Left renal pelvis (tissue), 4 donors: ENCODE data around the gene IFT20. TPM values are rescaled to one million over a fixed set of nuclear protein-coding genes. Genes with fewer than 3 reads are reported as not detected.
"Not testable (repeated sequence)": the region's sequence is repeated elsewhere in the genome, so short reads cannot be mapped to it uniquely, and the experiment has no call there.

Source experiments
- DNase-seq, 4 donors: peaks; one replicate each; pipeline ENCODE4 v3.0.0-alpha.2; 2013; ENCODE audit warnings: low read depth in 4 of 4, low spot score in 3 of 4
- polyA plus RNA-seq, 4 donors: library from polyadenylated mRNA; unstranded; fragments of 120-200 nt; gene quantifications; one replicate each; pipeline ENCODE4 v1.2.1, GENCODE V29; 2013; ENCODE audit not compliant: insufficient read length in 4 of 4

IFT20 gene
- polyA plus RNA-seq, 4 donors: 52.8 to 67.3 (median 59.4) TPM

DNA sequence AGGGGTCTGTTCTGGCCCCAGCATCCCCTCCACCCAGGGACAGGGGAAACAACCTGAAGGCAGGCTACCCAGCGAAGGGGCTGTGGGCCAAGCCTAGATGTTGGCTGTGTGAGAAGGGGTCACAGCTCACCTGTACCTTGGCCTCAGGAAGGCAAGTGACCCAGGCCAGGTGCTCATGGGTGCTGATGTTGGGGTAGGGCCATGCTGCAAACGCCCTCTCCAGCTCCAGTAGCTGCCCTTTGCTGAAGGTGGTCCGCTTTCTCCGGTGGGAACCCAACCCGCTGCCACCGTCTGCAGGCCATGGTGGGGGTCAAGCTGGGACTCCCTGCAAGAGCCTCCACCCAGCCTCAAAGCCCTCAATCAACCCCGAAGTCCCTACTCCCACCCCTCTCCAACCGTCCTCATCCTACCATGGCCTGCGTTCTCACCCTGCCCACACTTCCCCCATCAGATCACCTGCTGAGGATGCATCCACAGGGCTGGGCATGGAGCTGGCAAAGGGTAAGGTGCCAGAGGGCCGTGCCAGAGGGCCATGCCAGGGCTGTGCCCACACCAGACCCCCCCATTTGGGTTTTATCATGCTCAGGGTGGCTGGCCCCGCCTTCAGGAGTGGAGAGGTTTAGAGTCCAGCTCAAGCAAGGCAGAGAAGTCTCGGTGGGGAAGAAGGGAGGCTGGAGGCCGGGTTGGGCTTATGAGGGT, 29.5 kb upstream of the IFT20 start, which contains the start of gene SEBOX:
SEBOX (minus strand) TSS at position 535 of the 699 bp plus-strand sequence; CDS start at position 487, 48 bp downstream.
- DNase-seq: no peak

DNA sequence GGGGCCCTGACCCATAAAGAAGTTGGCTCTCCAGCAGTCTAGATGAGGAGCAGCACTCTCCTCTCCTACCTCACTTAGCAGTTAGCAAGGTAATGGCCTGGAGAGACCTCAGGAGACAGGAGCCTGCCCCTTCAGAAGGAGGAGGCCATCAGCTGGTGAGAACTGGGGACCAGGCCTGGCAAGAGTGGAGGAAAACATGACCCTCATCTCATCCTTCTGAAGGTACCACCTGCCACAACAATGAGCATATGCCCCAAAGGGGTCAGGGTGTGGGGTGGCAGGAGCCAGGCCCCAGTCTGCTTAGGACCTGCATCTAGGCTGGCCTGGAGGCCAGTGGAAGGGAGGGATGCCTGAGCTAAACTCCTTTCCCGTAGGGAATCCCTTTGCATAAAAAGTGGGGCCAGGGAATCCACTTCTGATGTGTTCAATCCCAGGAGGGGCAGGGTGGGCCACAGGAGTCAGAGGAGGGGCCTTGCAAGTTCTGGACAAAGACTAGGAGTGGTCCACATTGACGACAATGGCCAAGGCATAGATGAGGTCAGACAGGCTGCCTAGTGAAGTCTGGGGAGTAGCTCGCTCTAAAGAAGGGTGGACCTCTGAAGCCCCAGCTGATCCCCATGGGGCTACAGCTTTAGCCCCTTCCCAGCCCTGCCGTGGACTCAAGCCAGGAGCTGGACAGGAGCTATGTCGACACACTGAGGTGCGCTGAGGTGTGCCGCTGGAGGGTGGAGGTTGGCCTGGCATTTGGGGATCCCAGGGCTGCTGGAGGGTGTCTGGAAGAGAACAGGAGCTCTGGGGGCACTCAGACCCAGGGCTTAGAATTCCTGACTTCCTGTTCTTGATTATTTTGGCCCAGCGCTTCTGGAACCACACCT, 28.7 kb upstream of the IFT20 start:
- no peak for DNase-seq

DNA sequence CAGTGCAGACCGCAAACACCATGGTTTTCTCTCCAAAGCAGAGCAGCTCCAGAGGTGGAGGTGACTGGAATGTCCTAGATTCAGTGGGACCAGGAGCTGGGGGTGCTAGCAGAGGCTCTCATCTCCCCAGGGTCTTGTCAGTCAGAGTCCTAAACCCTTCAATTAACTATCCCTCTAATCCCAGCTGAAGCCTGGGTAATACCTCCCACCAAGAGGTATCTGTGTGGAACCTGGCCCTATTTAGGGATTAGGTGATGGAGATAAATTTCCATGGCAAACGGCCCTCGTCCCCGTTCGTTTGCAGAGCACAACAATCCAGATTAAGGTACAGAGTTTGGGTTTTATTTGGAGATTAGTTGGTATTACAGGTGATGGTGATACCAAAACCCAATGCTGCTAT, 27.9 kb upstream of the IFT20 start:
- DNase-seq: no peak

DNA sequence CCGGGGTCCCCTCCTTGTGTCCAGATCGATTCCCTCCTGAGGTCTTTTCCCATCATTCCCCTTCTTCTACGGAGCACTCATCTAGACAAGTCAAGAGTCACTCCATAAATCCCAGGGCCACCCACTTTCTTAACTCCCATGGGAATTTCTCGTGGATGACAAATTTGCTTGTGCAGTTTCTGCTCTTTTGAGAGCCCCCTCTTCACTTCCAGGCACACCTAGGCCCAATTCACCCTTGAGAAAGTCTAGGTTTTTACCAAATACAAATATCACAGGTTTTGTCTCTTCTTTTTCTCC, 22.6 kb upstream of the IFT20 start:
- no peak for DNase-seq

DNA sequence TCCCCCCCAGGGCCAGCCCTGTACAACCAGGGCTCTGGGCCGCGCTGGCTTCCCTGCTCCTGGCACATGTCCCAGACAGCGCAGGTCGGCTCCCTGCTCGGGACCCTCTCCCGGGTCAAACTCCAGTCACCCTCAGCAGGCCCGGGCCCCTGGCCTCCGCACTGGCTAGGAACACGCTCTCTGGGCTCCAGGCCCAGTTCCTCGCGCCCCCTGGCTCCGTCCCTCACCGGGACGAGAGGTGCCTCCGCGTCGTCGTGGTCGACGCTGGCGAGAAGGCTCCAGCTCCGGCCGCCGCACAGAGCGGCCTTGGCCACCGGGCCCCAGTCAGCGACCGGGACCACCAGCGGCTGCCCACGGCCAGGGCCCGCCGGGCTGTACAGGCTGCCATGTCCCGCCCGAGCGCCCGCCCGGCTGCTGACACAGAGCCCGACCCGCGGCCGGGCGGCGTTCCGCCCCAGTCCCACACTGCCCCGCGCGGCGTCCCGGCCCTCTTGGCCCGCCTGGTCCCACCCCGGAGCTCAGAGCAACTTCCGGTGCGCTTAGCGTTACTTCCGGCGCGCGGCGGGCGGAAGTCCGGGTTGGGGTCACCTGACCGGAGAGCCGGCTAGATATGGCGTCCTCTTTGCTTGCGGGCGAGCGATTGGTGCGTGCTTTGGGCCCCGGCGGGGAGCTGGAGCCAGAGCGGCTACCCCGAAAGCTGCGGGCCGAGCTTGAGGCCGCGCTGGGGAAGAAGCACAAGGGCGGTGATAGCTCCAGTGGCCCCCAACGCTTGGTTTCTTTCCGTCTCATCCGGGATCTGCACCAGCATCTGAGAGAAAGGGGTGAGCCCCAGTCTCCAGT, 22.0 kb upstream of the IFT20 start, which contains the start of gene POLDIP2:
POLDIP2 (minus strand) TSS at position 467 of the 840 bp plus-strand sequence; CDS start at position 388, 79 bp downstream.
- DNase-seq: peak; percentile 83 to 91 (median 88)

DNA sequence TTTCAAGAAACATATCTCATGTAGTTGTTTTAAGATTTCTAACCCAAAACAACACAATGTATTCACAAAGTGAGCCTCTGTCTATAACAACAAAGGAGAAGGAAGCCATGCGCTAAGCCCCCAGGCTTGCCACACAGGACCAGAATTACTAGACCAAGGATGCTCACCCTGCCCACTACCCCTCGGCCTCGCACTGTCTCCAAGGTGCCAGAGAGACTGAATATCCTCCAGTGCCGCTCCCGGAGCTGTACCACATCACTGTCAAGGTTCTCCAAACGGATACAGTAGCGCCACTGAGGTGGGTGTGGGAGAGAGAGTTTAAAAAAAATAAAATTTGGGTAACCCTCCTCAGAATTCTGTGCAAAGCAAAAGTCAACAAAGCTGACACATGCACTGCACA, 15.0 kb upstream of the IFT20 start:
- DNase-seq: no peak

DNA sequence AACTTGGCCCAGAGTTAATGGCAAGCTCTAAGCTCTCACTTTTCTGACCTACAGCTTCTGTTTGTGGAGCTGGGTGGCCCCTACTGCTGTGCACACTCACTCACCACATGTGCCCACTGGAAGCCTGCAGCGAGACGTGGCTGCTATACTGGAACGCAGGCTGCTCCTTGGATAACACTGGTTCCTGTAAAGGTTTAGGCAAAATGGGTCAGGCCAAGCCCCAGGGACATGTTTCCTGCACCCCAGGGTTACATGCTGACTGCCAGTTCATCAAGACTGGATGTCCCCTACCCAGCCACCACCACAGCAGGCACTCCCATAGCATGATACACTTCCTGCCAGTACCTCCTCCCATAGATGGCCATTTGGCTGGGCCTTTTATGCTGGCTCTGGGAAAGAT, 13.7 kb upstream of the IFT20 start:
- no peak for DNase-seq

DNA sequence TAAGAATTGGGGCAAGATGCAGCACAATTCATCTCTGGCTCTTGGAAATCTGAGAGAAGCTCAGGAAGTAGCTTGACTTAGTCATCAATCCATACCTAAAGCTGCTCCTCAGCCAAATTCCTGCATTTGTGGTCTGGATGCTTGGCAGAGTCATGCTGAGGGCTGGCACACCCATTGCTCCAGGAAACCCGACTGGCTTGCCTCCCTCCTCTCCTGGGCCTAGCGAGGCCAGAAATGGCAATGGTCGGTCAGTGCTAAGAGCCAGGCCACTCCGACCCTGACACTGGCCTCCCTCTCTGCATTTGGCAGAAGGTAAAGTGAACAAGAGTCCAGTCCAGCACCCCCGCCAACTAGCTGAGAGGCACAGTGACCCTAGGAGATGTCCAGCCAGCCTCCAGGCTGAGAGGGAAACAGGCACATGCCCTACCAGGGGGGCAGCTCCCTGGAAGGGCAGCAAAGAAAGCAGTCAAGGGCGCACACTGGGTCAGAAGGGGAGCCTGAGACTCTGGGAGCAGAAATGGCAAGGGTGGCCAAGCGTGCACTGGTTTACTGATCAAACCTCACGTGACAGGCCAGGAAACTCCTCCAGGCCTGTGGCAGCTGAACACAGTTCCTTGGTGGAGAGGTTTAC, 12.1 kb upstream of the IFT20 start:
- DNase-seq: no peak

DNA sequence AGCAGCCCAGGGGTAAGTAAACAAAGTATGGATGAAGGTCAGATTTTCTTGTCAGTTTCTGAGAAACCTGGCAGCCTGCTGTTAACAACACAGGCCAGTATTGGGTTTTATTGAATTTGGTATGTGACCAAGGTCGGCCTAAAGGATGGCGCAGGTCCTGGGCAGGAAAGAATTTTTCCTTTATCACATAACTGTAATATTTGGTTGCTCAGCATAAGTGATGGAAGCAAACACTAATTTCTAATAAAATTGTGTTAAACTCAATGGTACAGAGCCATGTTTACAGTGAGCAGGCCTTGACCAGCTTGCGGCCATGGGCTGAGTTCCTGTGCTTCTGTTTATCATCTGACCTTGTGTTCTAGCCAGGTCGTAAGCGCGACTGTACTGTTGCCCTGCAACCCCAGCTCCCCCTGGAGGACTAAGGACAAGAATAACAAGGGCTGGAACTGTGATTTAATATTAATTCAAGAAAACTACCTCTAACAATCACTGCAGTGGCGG, 11.5 kb upstream of the IFT20 start:
- DNase-seq: no peak

DNA sequence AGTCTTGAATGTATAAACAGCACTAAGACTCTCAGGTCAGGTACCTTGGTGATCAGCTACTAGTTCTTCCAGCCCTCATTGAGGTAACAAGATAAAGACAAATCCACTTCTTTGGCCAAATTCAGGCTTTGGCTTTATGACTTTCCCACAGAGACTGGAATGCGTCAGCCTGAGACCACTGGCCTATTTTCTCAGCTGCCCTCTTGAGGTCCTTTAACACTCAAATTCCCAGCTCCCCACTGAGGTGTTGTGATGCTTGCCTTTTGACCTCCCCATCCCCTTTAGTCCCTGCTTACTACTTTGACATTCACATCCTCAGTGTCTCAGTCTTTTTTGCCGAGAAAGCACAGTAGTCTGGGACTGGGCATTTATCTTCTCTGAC, 10.9 kb upstream of the IFT20 start:
- DNase-seq: no peak

DNA sequence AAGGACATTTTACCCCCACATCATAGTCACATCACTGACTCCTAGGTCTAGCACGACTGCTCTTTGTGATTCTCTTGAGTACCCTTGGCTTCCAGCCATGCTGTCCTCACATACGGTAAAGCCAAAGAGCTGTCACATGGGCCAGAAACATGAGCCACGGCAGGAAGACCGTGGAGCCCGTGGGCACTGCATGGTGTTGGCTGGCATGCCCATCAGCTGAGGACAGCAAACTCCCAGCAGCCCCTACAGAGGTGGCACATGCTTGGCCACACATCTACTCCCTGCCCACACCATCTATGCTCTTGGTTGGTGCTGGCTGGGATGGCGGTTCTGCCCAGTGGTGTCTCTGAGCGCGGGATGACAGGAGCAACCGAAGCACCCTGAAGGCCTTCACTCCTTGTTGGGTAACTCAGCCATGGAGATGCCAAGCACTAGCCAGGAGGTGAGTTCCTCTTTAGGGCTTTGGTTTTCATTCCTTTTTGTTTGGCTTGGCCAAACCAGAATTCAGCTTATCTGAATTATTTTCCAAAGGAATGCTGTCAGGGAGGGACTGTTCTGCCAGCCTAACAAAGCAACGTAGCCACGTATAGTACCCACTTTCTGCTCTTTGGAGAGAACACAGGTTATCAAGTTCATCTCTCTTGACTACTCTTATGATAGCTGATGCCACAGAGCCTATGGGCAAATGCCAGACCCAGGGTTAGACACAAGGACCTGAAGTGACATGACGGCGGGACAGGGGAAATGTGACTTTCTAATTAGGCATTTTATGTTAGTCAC, 10.3 kb upstream of the IFT20 start:
- no peak for DNase-seq

DNA sequence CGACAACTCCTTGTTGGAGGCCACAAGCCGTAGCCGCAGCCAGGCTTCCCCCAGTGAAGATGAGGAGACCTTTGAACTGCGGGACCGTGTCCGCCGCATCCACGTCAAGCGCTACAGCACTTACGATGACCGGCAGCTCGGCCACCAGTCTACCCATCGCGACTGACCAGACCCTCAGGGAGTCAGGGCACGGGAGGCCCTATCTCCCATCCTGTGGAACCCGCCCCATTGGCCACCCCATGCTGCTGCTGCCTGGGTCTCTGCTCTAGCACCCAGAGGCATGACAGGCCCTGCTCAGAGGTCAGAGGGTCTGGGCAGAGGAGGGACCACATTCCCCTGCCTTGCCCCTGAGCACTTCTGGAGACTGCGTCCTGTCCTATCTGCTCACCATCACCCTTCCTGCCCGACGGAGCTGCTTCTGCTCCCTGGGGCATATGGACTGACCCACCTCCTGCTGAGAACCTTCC, 9.2 kb upstream of the IFT20 start:
- DNase-seq: no peak

DNA sequence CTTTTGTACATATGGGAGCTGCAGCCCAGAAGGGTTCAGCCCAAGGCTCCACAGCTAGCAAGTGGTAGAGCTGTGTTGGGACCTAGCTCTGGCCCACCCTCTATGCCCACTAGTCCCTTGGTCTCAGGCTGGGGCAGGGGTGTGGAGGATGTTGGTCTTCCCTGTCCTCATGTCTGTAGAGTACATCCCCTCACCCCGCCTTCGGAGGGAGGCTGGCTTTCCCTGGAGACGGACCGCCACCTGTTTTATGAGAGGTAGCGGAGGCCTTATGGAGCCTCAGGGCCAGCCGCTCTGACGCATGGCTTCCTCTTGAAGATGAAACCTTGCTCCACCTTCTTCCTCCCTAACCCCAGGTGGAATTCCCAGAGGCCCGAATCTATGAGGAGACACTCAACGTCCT, 8.7 kb upstream of the IFT20 start:
- DNase-seq: no peak

DNA sequence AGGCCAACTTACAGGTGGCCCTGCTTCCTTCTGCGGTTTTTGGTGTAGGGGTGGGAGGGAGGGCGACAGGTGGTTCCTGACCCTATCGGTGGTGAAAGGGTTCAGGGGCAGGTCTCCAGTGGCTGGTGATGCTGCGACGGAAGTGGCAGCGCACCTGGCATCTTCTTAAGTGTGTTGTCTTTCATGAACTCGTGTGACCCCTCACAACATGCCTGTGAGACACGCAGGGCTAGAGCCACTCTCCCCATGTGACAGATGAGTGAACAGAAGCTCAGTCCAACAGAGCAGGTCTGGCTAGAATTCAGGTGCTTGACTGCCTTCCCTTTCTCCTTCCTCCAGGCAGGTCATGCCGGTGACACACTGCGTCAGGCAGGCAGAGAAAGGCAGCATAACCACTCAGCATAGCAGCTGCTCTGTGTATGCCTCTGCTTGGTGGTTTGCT, 8.2 kb upstream of the IFT20 start:
- DNase-seq: no peak

DNA sequence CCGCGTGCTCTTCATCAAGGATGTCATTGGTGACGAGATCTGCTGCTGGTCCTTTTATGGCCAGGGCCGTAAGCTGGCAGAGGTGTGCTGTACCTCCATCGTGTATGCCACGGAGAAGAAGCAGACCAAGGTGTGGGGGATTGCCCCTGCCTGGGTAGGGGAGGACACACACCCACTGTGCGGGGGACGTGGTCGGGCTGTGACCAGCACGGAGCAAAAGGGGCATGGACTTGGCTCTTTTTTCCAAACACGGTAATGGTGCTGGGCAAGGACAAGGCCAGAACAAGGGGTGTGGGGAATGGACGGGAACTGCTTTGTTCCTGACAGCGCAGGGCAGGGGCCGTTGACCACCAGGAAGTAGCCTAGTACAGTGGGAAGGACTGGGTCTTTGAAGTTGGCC, 7.0 kb upstream of the IFT20 start:
- no peak for DNase-seq

DNA sequence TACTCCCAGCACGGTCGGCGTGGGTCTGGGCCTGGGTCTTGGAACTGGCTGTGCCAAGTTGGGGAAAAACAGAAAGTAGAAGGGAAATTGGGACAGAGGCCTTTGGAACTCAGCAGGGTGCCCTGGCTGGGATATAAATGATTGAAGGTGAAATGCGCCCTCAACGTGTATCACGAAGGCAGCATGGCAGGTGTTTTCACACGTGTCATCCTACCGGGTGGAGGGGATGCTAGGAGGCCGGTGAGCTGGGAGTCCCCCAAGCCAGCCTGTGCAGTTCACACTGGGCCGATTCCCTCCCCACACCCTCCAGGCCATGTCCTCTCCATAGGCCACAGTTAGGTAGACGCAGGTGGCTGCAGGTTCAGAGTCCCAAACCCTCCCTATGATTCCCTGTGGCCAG, 6.2 kb upstream of the IFT20 start:
- DNase-seq: no peak

DNA sequence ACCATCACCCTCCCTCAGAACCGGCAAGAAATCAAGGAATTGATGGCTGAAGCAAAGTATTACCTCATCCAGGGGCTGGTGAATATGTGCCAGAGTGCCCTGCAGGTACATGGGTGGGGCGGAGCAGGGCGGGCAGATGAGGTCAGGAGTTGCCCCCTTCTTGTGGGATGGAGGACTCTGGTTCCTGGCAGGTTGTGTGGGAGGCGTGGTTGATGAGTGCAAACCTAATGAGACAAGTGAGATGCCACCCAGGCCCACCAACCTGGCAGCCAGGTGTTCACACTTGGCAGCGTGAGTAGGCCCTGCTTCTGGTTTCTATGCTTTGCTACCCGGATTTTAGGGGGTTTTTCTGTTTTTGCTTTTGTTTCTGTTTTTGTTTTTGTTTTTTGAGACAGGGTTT, 5.1 kb upstream of the IFT20 start:
- no peak for DNase-seq

DNA sequence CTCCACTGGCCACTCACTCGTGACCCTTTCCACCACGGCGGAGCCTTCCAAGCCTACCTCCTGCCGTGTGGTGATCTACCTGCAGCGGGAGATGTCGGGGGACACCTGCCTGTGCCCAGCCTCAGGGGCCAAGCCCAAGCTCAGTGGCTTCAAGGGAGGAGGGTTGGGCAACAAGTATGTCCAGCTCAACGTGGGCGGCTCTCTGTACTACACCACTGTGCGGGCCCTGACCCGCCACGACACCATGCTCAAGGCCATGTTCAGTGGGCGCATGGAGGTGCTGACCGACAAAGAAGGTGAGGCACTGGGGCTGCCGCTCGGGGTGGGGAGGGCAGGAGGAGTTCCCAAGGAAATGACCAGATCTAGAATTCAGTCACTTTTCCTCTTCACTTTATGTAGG, 4.2 kb upstream of the IFT20 start:
- no peak for DNase-seq

DNA sequence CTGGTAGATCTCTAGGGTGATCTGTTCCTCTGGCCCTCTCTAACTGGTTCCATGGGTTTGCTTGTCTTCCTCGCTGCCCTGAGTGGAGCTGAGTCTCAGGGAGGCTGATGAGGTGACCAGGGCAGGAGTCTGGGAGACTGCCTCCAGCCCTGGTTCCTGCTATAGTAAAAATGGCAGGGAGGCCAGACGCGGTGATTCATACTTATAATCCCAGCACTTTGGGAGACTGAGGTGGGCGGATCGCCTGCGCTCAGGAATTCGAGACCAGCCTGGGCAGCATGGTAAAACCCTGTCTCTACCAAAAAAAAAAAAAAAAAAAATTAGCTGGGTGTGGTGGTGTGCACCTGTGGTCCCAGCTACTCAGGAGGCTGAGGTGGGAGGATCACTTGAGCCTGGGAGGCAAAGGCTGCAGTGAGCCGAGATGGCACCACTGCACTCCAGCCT, 3.5 kb upstream of the IFT20 start:
- not testable (repeated sequence) for DNase-seq
